WTC11 (cell line): ENCODE data around the gene MSH2. TPM values are rescaled to one million over a fixed set of nuclear protein-coding genes. Genes with fewer than 3 reads are reported as not detected.

Experiments used
- ATAC-seq: fragments of 200-7000 bp; cut with Tn5 transposase; 2 replicates; pipeline ENCODE4 v1.10.0; 2021; ENCODE audit warnings: mild to moderate bottlenecking, moderate library complexity
- CTCF ChIA-PET: fragments of 300-600 bp; sonication (Branson Sonifier 250); formaldehyde crosslinking; loops from one replicate; lab custom pipeline; 2021; ENCODE audit warnings: antibody characterized with exemption; lab: Charles Lee
- POLR2A ChIA-PET: fragments of 350-600 bp; sonication (Branson Sonifier 250); formaldehyde crosslinking; loops from one replicate; lab custom pipeline; 2021; ENCODE audit warnings: antibody characterized with exemption; lab: Charles Lee
- DNase-seq: peaks from one replicate; pipeline ENCODE4 v3.0.0; 2021; ENCODE audit warnings: low spot score
- H3K27ac Mint-ChIP-seq: 2 replicates; pipeline ENCODE4 v1.8.0; 2021; ENCODE audit warnings: mixed read lengths
- H3K27me3 Mint-ChIP-seq: 2 replicates; pipeline ENCODE4 v1.8.0; 2021; ENCODE audit warnings: low read depth, mild to moderate bottlenecking, moderate library complexity, mixed read lengths
- H3K36me3 Mint-ChIP-seq: 2 replicates; pipeline ENCODE4 v1.8.0; 2021; ENCODE audit warnings: mixed read lengths
- H3K4me1 Mint-ChIP-seq: 2 replicates; pipeline ENCODE4 v1.8.0; 2022; ENCODE audit warnings: mixed read lengths
- H3K4me3 Mint-ChIP-seq: 2 replicates; pipeline ENCODE4 v1.8.0; 2021; ENCODE audit warnings: mild to moderate bottlenecking, moderate library complexity, mixed read lengths
- H3K9me3 Mint-ChIP-seq: 2 replicates; pipeline ENCODE4 v1.8.0; 2021; ENCODE audit warnings: mixed read lengths
- E2F1 ChIP-seq: sonication (generic); formaldehyde crosslinking; IDR thresholded peaks from 2 replicates; pipeline ENCODE4 v1.8.0; 2022; ENCODE audit warnings: mild to moderate bottlenecking, missing genetic modification reagents
- E2F4 ChIP-seq: sonication (generic); formaldehyde crosslinking; IDR thresholded peaks from 2 replicates; pipeline ENCODE4 v1.8.1; 2022; ENCODE audit warnings: low read depth, mild to moderate bottlenecking, moderate library complexity, missing genetic modification reagents, borderline replicate concordance
- E2F5 ChIP-seq: sonication (generic); formaldehyde crosslinking; IDR thresholded peaks from 2 replicates; pipeline ENCODE4 v1.8.1; 2022; ENCODE audit warnings: mild to moderate bottlenecking, moderate library complexity, missing genetic modification reagents
- IRF1 ChIP-seq: sonication (generic); formaldehyde crosslinking; IDR thresholded peaks from 2 replicates; pipeline ENCODE4 v1.8.0; 2023; ENCODE audit warnings: missing genetic modification reagents
- IRF2 ChIP-seq: sonication (generic); formaldehyde crosslinking; IDR thresholded peaks from 2 replicates; pipeline ENCODE4 v1.8.0; 2022; ENCODE audit warnings: low read depth, missing genetic modification reagents, borderline replicate concordance
- MXD4 ChIP-seq: fragments of 250-450 bp; sonication (Bioruptor Pico); IDR thresholded peaks from 2 replicates; pipeline ENCODE4 v1.8.0; 2021; ENCODE audit warnings: mild to moderate bottlenecking, moderate library complexity, borderline replicate concordance
- PRDM15 ChIP-seq: sonication (generic); formaldehyde crosslinking; IDR thresholded peaks from 2 replicates; pipeline ENCODE4 v1.8.0; 2022; ENCODE audit warnings: missing genetic modification reagents
- SMAD3 ChIP-seq: sonication (generic); formaldehyde crosslinking; IDR thresholded peaks from 2 replicates; pipeline ENCODE4 v1.8.0; 2022; ENCODE audit warnings: missing genetic modification reagents, mild to moderate bottlenecking, borderline replicate concordance
- SP1 ChIP-seq: sonication (generic); formaldehyde crosslinking; conservative IDR thresholded peaks from 2 replicates; pipeline ENCODE4 v1.8.1; 2022; ENCODE audit warnings: missing genetic modification reagents
- total RNA-seq: library from RNA; stranded (reverse); gene quantifications from 3 replicates; pipeline ENCODE4 v1.2.3, GENCODE V29; 2021

Gene MSH2
- total RNA-seq, 1 experiment from 2014 or later = 244 TPM

- TF ChIP-seq E2F5 (no peak), SP1 (CRISPR knock-in tag) (no peak; the same call in 1 of the 2 replicates), PRDM15 (no peak), MXD4 (CRISPR knock-in tag) (no peak)
Observed at GRCh38 chr2:47520825-47521665, 118.1 kb downstream of the MSH2 start (continued).

- POLR2A ChIA-PET = no interaction called here
- Mint-ChIP-seq H3K27me3 (peaks cover 3% of the 10 kb centered on the region; the same call in 1 of the 2 replicates), H3K36me3 (0 out of 2 replicates have a peak, but pooled peaks cover 5% of the 10 kb centered on the region), H3K4me1 (peaks cover 14% of the 10 kb centered on the region)
- CTCF ChIA-PET = interaction anchor here (0.9 to 2.1 kb wide), 8 partner anchors 9 to 246 kb away, joined by 3 to 15 read pairs (median 4); no protein-coding TSS in a partner anchor
- no peak for ATAC-seq
- TF ChIP-seq IRF2 = no peak
- no peak for TF ChIP-seq E2F4
- TF ChIP-seq E2F1 = no peak
- TF ChIP-seq IRF1 (CRISPR knock-in tag) = no peak
- no peak for TF ChIP-seq SMAD3 (CRISPR knock-in tag)
- no peak for TF ChIP-seq PRDM15
- TF ChIP-seq, all 79 proteins: peak for 0
- Mint-ChIP-seq H3K9me3 (no peaks in the 10 kb centered on the region), H3K27ac (no peak overlapping the region), H3K4me3 (no peak overlapping the region)
- no peak for DNase-seq
Observed at GRCh38 chr2:47521666-47522285, 118.8 kb downstream of the MSH2 start.
